HepG2 (cell line): ENCODE data around the gene IL22RA1. TPM values are rescaled to one million over a fixed set of nuclear protein-coding genes. Genes with fewer than 3 reads are reported as not detected.
A peak's percentile ranks its signal among the peaks of the same experiment; 100 is the strongest.

Source experiments
- BHLHE40 ChIP-seq: IDR thresholded peaks from 2 replicates; pipeline ENCODE4 v1.6.1; 2011; ENCODE audit warnings: low read length, improper control_type of control experiment
- HMGXB3 ChIP-seq: sonication (generic); formaldehyde crosslinking; IDR thresholded peaks from 2 replicates; pipeline ENCODE4 v1.4.0; 2020; ENCODE audit warnings: missing genetic modification reagents, borderline replicate concordance
- KDM2A ChIP-seq: sonication (generic); formaldehyde crosslinking; IDR thresholded peaks from 2 replicates; pipeline ENCODE4 v1.4.0; 2020; ENCODE audit warnings: low read depth, missing genetic modification reagents, borderline replicate concordance
- KLF9 ChIP-seq: IDR thresholded peaks from 2 replicates; pipeline ENCODE4 v1.6.1; 2016; ENCODE audit warnings: low read depth
- LCORL ChIP-seq, 2 experiments: fragments of 450-650 bp in 1 of 2; sonication (generic) in 1 of 2; formaldehyde crosslinking in 1 of 2; IDR thresholded peaks; 2 replicates each; pipeline versions ENCODE4 v1.5.0 to v1.6.1; 2017 to 2020; ENCODE audit warnings: antibody characterized with exemption in 1 of 2, missing genetic modification reagents in 1 of 2
- MAZ ChIP-seq, 2 experiments: sonication (generic) in 1 of 2; formaldehyde crosslinking in 1 of 2; IDR thresholded peaks; 2 replicates each; pipeline versions ENCODE4 v1.5.0 to v1.6.1; 2012 to 2020; ENCODE audit warnings: low read depth in 2 of 2, mild to moderate bottlenecking in 2 of 2, borderline replicate concordance in 1 of 2, improper control_type of control experiment in 1 of 2, low read length in 1 of 2, missing genetic modification reagents in 1 of 2, moderate library complexity in 1 of 2
- NONO ChIP-seq, 2 experiments: fragments of 450-650 bp in 1 of 2; sonication (generic) in 1 of 2; formaldehyde crosslinking in 1 of 2; IDR thresholded peaks in 1 of 2; conservative IDR thresholded peaks in 1 of 2; 2 replicates each; pipeline versions ENCODE4 v1.6.1 to v1.8.0; 2017 to 2022; ENCODE audit warnings: mild to moderate bottlenecking in 1 of 2, missing genetic modification reagents in 1 of 2, moderate library complexity in 1 of 2
- SP1 ChIP-seq, 2 experiments: fragments of 450-650 bp in 1 of 2; sonication (generic) in 1 of 2; formaldehyde crosslinking in 1 of 2; IDR thresholded peaks; 2 replicates each; pipeline versions ENCODE4 v1.4.0 to v1.6.1; 2016 to 2020; ENCODE audit warnings: missing genetic modification reagents in 1 of 2
- TBX3 ChIP-seq: fragments of 450-650 bp; IDR thresholded peaks from 2 replicates; pipeline ENCODE4 v1.6.1; 2017; ENCODE audit warnings: antibody characterized with exemption, mild to moderate bottlenecking, inconsistent platforms, borderline replicate concordance
- ZBTB20 ChIP-seq: sonication (generic); formaldehyde crosslinking; IDR thresholded peaks from 2 replicates; pipeline ENCODE4 v1.8.1; 2023; ENCODE audit warnings: missing genetic modification reagents, low read depth, mild to moderate bottlenecking, borderline replicate concordance
- ZC3H4 ChIP-seq: sonication (generic); formaldehyde crosslinking; IDR thresholded peaks from 2 replicates; pipeline ENCODE4 v1.4.0; 2020; ENCODE audit warnings: missing genetic modification reagents, borderline replicate concordance
- ZFP90 ChIP-seq: sonication (generic); formaldehyde crosslinking; IDR thresholded peaks from 2 replicates; pipeline ENCODE4 v1.8.0; 2022; ENCODE audit warnings: missing genetic modification reagents, mild to moderate bottlenecking, inconsistent platforms, borderline replicate concordance
- ZMYM3 ChIP-seq: sonication (generic); formaldehyde crosslinking; IDR thresholded peaks from 2 replicates; pipeline ENCODE4 v1.5.1; 2020; ENCODE audit warnings: mild to moderate bottlenecking, missing genetic modification reagents
- ZNF124 ChIP-seq: sonication (generic); formaldehyde crosslinking; IDR thresholded peaks from 2 replicates; pipeline ENCODE4 v1.4.0; 2020; ENCODE audit warnings: missing genetic modification reagents
- ZNF709 ChIP-seq: sonication (generic); formaldehyde crosslinking; IDR thresholded peaks from 2 replicates; pipeline ENCODE4 v1.5.0; 2020; ENCODE audit warnings: mild to moderate bottlenecking, missing genetic modification reagents
- polyA plus RNA-seq, 8 experiments: library from polyadenylated mRNA; depleted of rRNA in 3 of 8; stranded (reverse) in 7 of 8; unstranded in 1 of 8; fragments of >200 nt; fragmentation: Illumina TruSeq in 4 of 8; extraction: Trizol in 4 of 8; gene quantifications; 2 replicates each; pipeline versions ENCODE4 v1.2.1 to v1.2.3, GENCODE V29; 2011 to 2016; ENCODE audit warnings: low read depth in 4 of 8, missing spikeins in 1 of 8, mixed read lengths in 1 of 8; ENCODE audit not compliant: insufficient read depth in 1 of 8
- total RNA-seq, 5 experiments: library from RNA; depleted of rRNA; stranded (reverse); fragments of >200 nt; fragmentation: Illumina TruSeq; extraction: Trizol; gene quantifications; 2 replicates each; pipeline ENCODE4 v1.2.3, GENCODE V29; 2016; ENCODE audit warnings: low read depth in 1 of 5
- TF ChIP-seq, protein P1 (sequence below): sonication (generic); formaldehyde crosslinking; IDR thresholded peaks from 2 replicates; pipeline ENCODE4 v1.9.0; 2022; ENCODE audit warnings: low read depth, missing genetic modification reagents
- TF ChIP-seq, protein P2 (sequence below), 2 experiments: sonication (generic) in 1 of 2; formaldehyde crosslinking in 1 of 2; IDR thresholded peaks; 2 replicates each; pipeline versions ENCODE4 v1.4.0 to v1.6.1; 2018 to 2020; ENCODE audit warnings: missing genetic modification reagents in 2 of 2, borderline replicate concordance in 1 of 2, low read depth in 1 of 2, mild to moderate bottlenecking in 1 of 2, missing biosample characterization in 1 of 2
- TF ChIP-seq, protein P3 (sequence below): sonication (generic); formaldehyde crosslinking; IDR thresholded peaks from 2 replicates; pipeline ENCODE4 v1.4.0; 2020; ENCODE audit warnings: missing genetic modification reagents

The IL22RA1 gene
- total and polyA plus RNA-seq, 2 of the 13 experiments (the other 11 are each of a cell fraction or from before 2014, with no cell fraction given) = 4.4 to 10.2 TPM

- TF ChIP-seq MAZ (IDR thresholded peaks at IDR 0.05; ENCODE audit: borderline replicate concordance, low read depth, low read length) = peak; percentile 39; the same call in 1 of the 2 replicates
- no peak for TF ChIP-seq MAZ (CRISPR knock-in tag; IDR thresholded peaks at IDR 0.05; ENCODE audit: low read depth)
- TF ChIP-seq LCORL (IDR thresholded peaks at IDR 0.05) = no peak
- no peak for TF ChIP-seq LCORL (CRISPR knock-in tag; IDR thresholded peaks at IDR 0.05)
- TF ChIP-seq, protein P1, sequence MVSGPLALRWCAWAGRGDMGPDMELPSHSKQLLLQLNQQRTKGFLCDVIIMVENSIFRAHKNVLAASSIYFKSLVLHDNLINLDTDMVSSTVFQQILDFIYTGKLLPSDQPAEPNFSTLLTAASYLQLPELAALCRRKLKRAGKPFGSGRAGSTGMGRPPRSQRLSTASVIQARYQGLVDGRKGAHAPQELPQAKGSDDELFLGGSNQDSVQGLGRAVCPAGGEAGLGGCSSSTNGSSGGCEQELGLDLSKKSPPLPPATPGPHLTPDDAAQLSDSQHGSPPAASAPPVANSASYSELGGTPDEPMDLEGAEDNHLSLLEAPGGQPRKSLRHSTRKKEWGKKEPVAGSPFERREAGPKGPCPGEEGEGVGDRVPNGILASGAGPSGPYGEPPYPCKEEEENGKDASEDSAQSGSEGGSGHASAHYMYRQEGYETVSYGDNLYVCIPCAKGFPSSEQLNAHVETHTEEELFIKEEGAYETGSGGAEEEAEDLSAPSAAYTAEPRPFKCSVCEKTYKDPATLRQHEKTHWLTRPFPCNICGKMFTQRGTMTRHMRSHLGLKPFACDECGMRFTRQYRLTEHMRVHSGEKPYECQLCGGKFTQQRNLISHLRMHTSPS (CRISPR knock-in tag) = no peak
- no peak for TF ChIP-seq ZBTB20
- no peak for TF ChIP-seq ZNF709 (CRISPR knock-in tag)
- TF ChIP-seq ZMYM3 = peak; percentile 79
- TF ChIP-seq, protein P2, sequence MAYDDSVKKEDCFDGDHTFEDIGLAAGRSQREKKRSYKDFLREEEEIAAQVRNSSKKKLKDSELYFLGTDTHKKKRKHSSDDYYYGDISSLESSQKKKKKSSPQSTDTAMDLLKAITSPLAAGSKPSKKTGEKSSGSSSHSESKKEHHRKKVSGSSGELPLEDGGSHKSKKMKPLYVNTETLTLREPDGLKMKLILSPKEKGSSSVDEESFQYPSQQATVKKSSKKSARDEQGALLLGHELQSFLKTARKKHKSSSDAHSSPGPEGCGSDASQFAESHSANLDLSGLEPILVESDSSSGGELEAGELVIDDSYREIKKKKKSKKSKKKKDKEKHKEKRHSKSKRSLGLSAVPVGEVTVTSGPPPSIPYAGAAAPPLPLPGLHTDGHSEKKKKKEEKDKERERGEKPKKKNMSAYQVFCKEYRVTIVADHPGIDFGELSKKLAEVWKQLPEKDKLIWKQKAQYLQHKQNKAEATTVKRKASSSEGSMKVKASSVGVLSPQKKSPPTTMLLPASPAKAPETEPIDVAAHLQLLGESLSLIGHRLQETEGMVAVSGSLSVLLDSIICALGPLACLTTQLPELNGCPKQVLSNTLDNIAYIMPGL (CRISPR knock-in tag; IDR thresholded peaks at IDR 0.05; ENCODE audit: borderline replicate concordance in 1 of 2, low read depth in 1 of 2) = no peak
- TF ChIP-seq ZFP90 (CRISPR knock-in tag) = no peak
- no peak for TF ChIP-seq ZC3H4 (CRISPR knock-in tag)
- TF ChIP-seq KLF9 (CRISPR knock-in tag) = no peak
- TF ChIP-seq HMGXB3 (CRISPR knock-in tag) = no peak
- no peak for TF ChIP-seq TBX3
- no peak for TF ChIP-seq BHLHE40
- TF ChIP-seq ZNF124 = no peak
- TF ChIP-seq SP1 (IDR thresholded peaks at IDR 0.05) = no peak
- TF ChIP-seq SP1 (CRISPR knock-in tag; IDR thresholded peaks at IDR 0.05) = no peak
- TF ChIP-seq, protein P3, sequence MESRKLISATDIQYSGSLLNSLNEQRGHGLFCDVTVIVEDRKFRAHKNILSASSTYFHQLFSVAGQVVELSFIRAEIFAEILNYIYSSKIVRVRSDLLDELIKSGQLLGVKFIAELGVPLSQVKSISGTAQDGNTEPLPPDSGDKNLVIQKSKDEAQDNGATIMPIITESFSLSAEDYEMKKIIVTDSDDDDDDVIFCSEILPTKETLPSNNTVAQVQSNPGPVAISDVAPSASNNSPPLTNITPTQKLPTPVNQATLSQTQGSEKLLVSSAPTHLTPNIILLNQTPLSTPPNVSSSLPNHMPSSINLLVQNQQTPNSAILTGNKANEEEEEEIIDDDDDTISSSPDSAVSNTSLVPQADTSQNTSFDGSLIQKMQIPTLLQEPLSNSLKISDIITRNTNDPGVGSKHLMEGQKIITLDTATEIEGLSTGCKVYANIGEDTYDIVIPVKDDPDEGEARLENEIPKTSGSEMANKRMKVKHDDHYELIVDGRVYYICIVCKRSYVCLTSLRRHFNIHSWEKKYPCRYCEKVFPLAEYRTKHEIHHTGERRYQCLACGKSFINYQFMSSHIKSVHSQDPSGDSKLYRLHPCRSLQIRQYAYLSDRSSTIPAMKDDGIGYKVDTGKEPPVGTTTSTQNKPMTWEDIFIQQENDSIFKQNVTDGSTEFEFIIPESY (CRISPR knock-in tag) = no peak
- TF ChIP-seq KDM2A (CRISPR knock-in tag) = no peak
- TF ChIP-seq NONO (IDR thresholded peaks at IDR 0.05) = no peak
- TF ChIP-seq NONO (CRISPR knock-in tag; conservative IDR thresholded peaks at IDR 0.05) = no peak
These were observed 22.6 kb upstream of the IL22RA1 start (continued) for GRCh38 chr1:24165500-24165899.
